B cell (primary cell): ENCODE results near the gene GAB4. TPM values are rescaled to one million over a fixed set of nuclear protein-coding genes. Genes with fewer than 3 reads are reported as not detected.

Experiments
- ATAC-seq: fragments of 200-7000 bp; cut with Tn5 transposase; one replicate; pipeline ENCODE4 v1.10.0; 2021; ENCODE audit warnings: low read depth, mild to moderate bottlenecking, moderate number of reproducible peaks, moderate library complexity
- CTCF ChIA-PET: fragments of 350-600 bp; sonication (Branson Sonifier 250); formaldehyde crosslinking; loops from one replicate; lab custom pipeline; 2021; ENCODE audit warnings: antibody characterized with exemption, inconsistent platforms; lab: Charles Lee
- POLR2A ChIA-PET: fragments of 350-600 bp; sonication (Branson Sonifier 250); formaldehyde crosslinking; loops from one replicate; lab custom pipeline; 2021; ENCODE audit warnings: antibody characterized with exemption; lab: Charles Lee
- DNase-seq: peaks from one replicate; pipeline ENCODE4 v3.0.0; 2013
- H2AFZ ChIP-seq: 2 replicates; pipeline ENCODE4 v1.6.1; 2012; ENCODE audit warnings: mild to moderate bottlenecking, low read depth, low read length; ENCODE audit not compliant: insufficient read depth, poor library complexity, severe bottlenecking
- H3K27ac ChIP-seq, 2 donors: 1 replicate in 1 of 2; 2 replicates in 1 of 2; pipeline ENCODE4 v1.5.1; 2012 to 2013; ENCODE audit warnings: low read length in 2 of 2, mild to moderate bottlenecking in 2 of 2, moderate library complexity in 1 of 2
- H3K27me3 ChIP-seq, 4 experiments: fragments of 200-600 bp in 1 of 4; sonication (generic) in 1 of 4; replicated peaks in 1 of 4; 1 replicate in 2 of 4; 2 replicates in 2 of 4; pipeline versions ENCODE4 v1.6.1 to v1.7.0; 2013 to 2016; ENCODE audit warnings: low read length in 3 of 4, mild to moderate bottlenecking in 2 of 4, mixed read lengths in 1 of 4, moderate library complexity in 1 of 4; ENCODE audit not compliant: insufficient read depth in 4 of 4, control insufficient read depth in 3 of 4; ENCODE audit errors: control extremely low read depth in 1 of 4
- H3K36me3 ChIP-seq, 2 experiments: replicated peaks in 1 of 2; 1 replicate in 1 of 2; 2 replicates in 1 of 2; pipeline versions ENCODE4 v1.6.1 to v1.7.1; 2013; ENCODE audit warnings: low read length in 1 of 2; ENCODE audit not compliant: insufficient read depth in 2 of 2, control insufficient read depth in 1 of 2; ENCODE audit errors: control extremely low read depth in 1 of 2, extremely low read depth in 1 of 2
- H3K4me1 ChIP-seq, 2 donors: fragments of 200-600 bp in 1 of 2; sonication (generic) in 1 of 2; 1 replicate in 1 of 2; 2 replicates in 1 of 2; pipeline versions ENCODE4 v1.5.1 to v1.6.1; 2013 to 2017; ENCODE audit warnings: low read length in 2 of 2; ENCODE audit not compliant: control insufficient read depth in 2 of 2, insufficient read depth in 2 of 2
- H3K4me2 ChIP-seq: replicated peaks from 2 replicates; pipeline ENCODE3; 2012; ENCODE audit warnings: mild to moderate bottlenecking, low read depth, low read length; ENCODE audit not compliant: poor library complexity, severe bottlenecking
- H3K4me3 ChIP-seq, 5 experiments: fragments of 200-600 bp in 1 of 5; sonication (generic) in 1 of 5; 1 replicate in 3 of 5; 2 replicates in 2 of 5; pipeline versions ENCODE4 v1.5.1 to v1.7.0; 2011 to 2016; ENCODE audit warnings: low read length in 4 of 5, mild to moderate bottlenecking in 4 of 5, low read depth in 2 of 5, control low read depth in 1 of 5, moderate library complexity in 1 of 5; ENCODE audit not compliant: insufficient read depth in 1 of 5; ENCODE audit errors: control extremely low read depth in 1 of 5, extremely low read depth in 1 of 5
- H3K79me2 ChIP-seq: fragments of 200-600 bp; sonication (generic); one replicate; pipeline ENCODE4 v1.6.0; 2016; ENCODE audit warnings: low read length; ENCODE audit not compliant: control insufficient read depth, insufficient read depth
- H3K9ac ChIP-seq: fragments of 200-600 bp; sonication (generic); 2 replicates; pipeline ENCODE4 v1.6.1; 2017; ENCODE audit warnings: mild to moderate bottlenecking, low read length, moderate library complexity
- H3K9me3 ChIP-seq, 3 donors: one replicate each; pipeline versions ENCODE4 v1.6.1 to v1.7.1; 2013; ENCODE audit warnings: low read length in 2 of 3; ENCODE audit not compliant: control insufficient read depth in 2 of 3, insufficient read depth in 1 of 3; ENCODE audit errors: control extremely low read depth in 1 of 3
- H4K20me1 ChIP-seq: 2 replicates; pipeline ENCODE4 v1.6.0; 2012; ENCODE audit warnings: mild to moderate bottlenecking, low read length; ENCODE audit not compliant: insufficient read depth, control insufficient read depth, poor library complexity, severe bottlenecking
- H3K27ac Mint-ChIP-seq: one replicate; pipeline ENCODE4 v1.8.0; 2021; ENCODE audit warnings: mixed read lengths
- H3K27me3 Mint-ChIP-seq: one replicate; pipeline ENCODE4 v1.8.0; 2021; ENCODE audit warnings: mixed read lengths
- H3K4me1 Mint-ChIP-seq: one replicate; pipeline ENCODE4 v1.8.0; 2021; ENCODE audit warnings: mixed read lengths
- H3K4me3 Mint-ChIP-seq: one replicate; pipeline ENCODE4 v1.8.0; 2021; ENCODE audit warnings: mixed read lengths
- H3K9me3 Mint-ChIP-seq: one replicate; pipeline ENCODE4 v1.8.0; 2022; ENCODE audit warnings: mixed read lengths; ENCODE audit not compliant: insufficient read depth
- CTCF ChIP-seq: fragments of 200-600 bp; IDR thresholded peaks from one replicate; pipeline ENCODE4 v1.8.0; 2022; ENCODE audit warnings: antibody characterized with exemption, mild to moderate bottlenecking
- EZH2 ChIP-seq: IDR thresholded peaks from 2 replicates; pipeline ENCODE4 v1.6.1; 2012; ENCODE audit warnings: borderline replicate concordance, low read depth, mild to moderate bottlenecking, moderate library complexity, low read length; ENCODE audit not compliant: insufficient read depth, poor library complexity, severe bottlenecking
- WGBS: methylation state at CpG from one replicate; pipeline ENCODE4 v1.1.5; 2013; ENCODE audit warnings: missing lambda C conversion rate; ENCODE audit not compliant: insufficient coverage; 5-methylcytosine and 5-hydroxymethylcytosine counted together
- intact Hi-C: fragments of 100-400 bp; cut with micrococcal nuclease; formaldehyde crosslinking; loops from one replicate; pipeline ENCODE4 v1.10.0; 2022
- polyA plus RNA-seq: library from polyadenylated mRNA; depleted of rRNA; stranded (reverse); fragments of >200 nt; gene quantifications from 2 replicates; pipeline ENCODE4 v1.2.3, GENCODE V29; 2012
- total RNA-seq, 2 donors: library from RNA; stranded (reverse); fragments of 120-200 nt in 1 of 2; gene quantifications; 1 replicate in 1 of 2; 2 replicates in 1 of 2; pipeline versions ENCODE4 v1.2.3 to v1.2.4, GENCODE V29; 2013 to 2022

Gene GAB4
- total and polyA plus RNA-seq, 2 donors (not counting 1 experiment from before 2014, with no cell fraction given) = not detected

DNA sequence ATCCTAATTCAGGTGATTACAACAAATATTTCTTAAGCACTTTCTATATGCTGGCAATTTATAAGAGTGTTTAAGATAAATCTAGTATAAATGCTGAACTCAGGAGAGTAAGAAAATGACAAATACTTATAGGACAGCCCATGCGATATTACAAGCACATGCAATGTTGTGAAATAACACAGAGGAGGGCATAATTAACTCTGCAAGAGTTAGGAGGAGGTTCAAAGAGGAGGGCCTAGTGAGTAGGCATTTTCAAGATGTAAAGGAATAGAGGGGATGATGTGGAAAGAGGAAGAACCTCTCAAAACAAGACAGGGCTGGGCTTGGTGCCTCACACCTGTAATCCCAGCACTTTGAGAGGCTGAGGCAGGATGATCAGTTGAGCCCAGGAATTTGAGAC, 39.6 kb upstream of the GAB4 start:
- DNase-seq (no peak), ATAC-seq (no peak)
- no peak overlapping the region for H3K27ac Mint-ChIP-seq
- no peak overlapping the region for H3K4me3 ChIP-seq
- no peak overlapping the region for H3K27ac ChIP-seq
- H3K4me1 ChIP-seq = peaks cover 7 to 12% of the 10 kb centered on the region in 2 donors
- ChIA-PET POLR2A (no interaction called here), CTCF (no interaction called here)
- no peaks in the 10 kb centered on the region for H3K9me3 ChIP-seq
- no CpG with 5 or more reads among the region's 1 CpG for WGBS
- H3K27me3 ChIP-seq = no peaks in the 10 kb centered on the region
- no peaks in the 10 kb centered on the region for H3K36me3 ChIP-seq
- H4K20me1 ChIP-seq = no peaks in the 10 kb centered on the region
- TF ChIP-seq EZH2 (no peak), CTCF (no peak)
- intact Hi-C loops = no loop called here
- H3K79me2 ChIP-seq = no peaks in the 10 kb centered on the region
- H2AFZ ChIP-seq = no peak overlapping the region
- H3K9me3 Mint-ChIP-seq = no peaks in the 10 kb centered on the region
- H3K4me1 Mint-ChIP-seq = peaks cover 18% of the 10 kb centered on the region
- no peaks in the 10 kb centered on the region for H3K27me3 Mint-ChIP-seq
- no peak overlapping the region for H3K9ac ChIP-seq
- H3K4me3 Mint-ChIP-seq = no peak overlapping the region
- H3K4me2 ChIP-seq = no peak overlapping the region

DNA sequence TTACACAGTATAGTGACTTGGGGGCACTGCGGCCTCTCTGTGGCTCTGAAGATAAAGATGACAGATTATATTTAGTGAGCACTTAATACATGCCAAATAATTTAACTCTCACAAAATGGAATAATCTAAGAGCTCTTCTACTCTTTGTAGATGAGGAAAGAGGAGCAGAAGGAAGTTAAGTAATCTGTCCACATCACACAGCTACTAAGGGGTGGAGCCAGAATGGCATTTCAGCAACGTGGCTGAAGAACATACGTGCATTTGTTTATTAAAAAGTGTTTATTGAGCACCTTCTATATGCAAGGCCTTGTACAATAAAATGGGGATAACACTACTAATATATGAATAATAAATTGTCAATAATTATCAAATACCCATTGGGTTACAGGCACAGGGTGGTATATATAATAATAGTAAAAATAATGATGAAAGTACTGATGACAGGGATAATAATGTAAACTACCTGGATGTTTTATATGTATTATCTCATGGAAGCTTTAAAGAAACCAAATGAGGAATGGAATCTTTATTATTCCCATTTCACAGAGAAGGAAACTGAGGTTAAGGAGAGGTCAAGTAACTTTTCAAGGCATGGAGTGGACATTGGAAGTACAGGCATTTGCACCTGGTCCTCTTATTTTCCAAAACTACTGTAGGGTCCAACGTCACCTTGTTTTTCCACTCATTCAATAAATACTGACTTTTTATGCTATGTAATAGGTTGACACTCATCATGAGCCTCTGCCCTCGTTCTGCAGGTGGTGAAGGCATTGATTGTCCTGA, 38.7 kb upstream of the GAB4 start:
- Histone ChIP-seq H3K9me3 (no peaks in the 10 kb centered on the region), H3K4me2 (no peak overlapping the region), H2AFZ (no peak overlapping the region), H3K27me3 (no peaks in the 10 kb centered on the region), H3K4me3 (no peak overlapping the region), H3K36me3 (no peaks in the 10 kb centered on the region), H4K20me1 (no peaks in the 10 kb centered on the region), H3K27ac (no peak overlapping the region), H3K9ac (no peak overlapping the region), H3K4me1 (peaks cover 7 to 12% of the 10 kb centered on the region in 2 donors), H3K79me2 (no peaks in the 10 kb centered on the region)
- no peaks in the 10 kb centered on the region for H3K9me3 Mint-ChIP-seq
- H3K27me3 Mint-ChIP-seq = no peaks in the 10 kb centered on the region
- no peak for ATAC-seq
- intact Hi-C loops = no loop called here
- 20% methylated on average over 1 of the region's 5 CpGs for whole genome bisulfite sequencing
- no peak overlapping the region for H3K4me3 Mint-ChIP-seq
- H3K27ac Mint-ChIP-seq = no peak overlapping the region
- no peak for DNase-seq
- peaks cover 22% of the 10 kb centered on the region for H3K4me1 Mint-ChIP-seq
- CTCF ChIA-PET = interaction anchor here (1.1 kb wide), 1 partner anchor 12 kb away, joined by 4 read pairs; no protein-coding TSS in a partner anchor
- POLR2A ChIA-PET = no interaction called here
- TF ChIP-seq CTCF (no peak), EZH2 (no peak)
